ENCODE results near the gene GABARAP.

DNA sequence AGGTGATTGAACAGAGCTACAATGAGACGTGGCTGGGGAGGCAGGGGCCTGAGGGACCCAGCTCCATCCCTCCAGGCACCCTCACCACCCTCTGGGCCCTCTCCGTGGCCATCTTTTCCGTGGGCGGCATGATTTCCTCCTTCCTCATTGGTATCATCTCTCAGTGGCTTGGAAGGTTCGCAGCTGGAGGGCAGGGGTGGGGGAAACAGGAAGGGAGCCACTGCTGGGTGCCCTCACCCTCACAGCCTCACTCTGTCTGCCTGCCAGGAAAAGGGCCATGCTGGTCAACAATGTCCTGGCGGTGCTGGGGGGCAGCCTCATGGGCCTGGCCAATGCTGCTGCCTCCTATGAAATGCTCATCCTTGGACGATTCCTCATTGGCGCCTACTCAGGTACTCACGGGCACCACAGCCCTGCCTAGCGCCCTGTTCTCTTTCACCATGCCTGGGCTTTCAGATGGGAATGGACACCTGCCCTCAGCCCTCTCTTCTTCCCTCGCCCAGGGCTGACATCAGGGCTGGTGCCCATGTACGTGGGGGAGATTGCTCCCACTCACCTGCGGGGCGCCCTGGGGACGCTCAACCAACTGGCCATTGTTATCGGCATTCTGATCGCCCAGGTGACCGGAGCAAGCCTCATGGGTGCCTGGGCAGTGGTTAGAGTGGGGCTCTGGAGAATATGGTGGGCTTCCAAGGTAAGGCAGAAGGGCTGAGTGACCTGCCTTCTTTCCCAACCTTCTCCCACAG, 41.4 kb upstream of the GABARAP start:
- TF ChIP-seq POLR2AphosphoS5 (IDR thresholded peaks at IDR 0.05), result no peak
- TF ChIP-seq EP300 (conservative IDR thresholded peaks at IDR 0.05; ENCODE audit: poor library complexity, severe bottlenecking), result no peak
- TF ChIP-seq, protein P1, sequence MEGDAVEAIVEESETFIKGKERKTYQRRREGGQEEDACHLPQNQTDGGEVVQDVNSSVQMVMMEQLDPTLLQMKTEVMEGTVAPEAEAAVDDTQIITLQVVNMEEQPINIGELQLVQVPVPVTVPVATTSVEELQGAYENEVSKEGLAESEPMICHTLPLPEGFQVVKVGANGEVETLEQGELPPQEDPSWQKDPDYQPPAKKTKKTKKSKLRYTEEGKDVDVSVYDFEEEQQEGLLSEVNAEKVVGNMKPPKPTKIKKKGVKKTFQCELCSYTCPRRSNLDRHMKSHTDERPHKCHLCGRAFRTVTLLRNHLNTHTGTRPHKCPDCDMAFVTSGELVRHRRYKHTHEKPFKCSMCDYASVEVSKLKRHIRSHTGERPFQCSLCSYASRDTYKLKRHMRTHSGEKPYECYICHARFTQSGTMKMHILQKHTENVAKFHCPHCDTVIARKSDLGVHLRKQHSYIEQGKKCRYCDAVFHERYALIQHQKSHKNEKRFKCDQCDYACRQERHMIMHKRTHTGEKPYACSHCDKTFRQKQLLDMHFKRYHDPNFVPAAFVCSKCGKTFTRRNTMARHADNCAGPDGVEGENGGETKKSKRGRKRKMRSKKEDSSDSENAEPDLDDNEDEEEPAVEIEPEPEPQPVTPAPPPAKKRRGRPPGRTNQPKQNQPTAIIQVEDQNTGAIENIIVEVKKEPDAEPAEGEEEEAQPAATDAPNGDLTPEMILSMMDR (IDR thresholded peaks at IDR 0.05; ENCODE audit: poor library complexity, severe bottlenecking), result no peak
- TF ChIP-seq TAF1 (IDR thresholded peaks at IDR 0.05; ENCODE audit: low read depth), result no peak
- TF ChIP-seq EZH2 (IDR thresholded peaks at IDR 0.05; ENCODE audit: borderline replicate concordance, insufficient read depth, low read length, poor library complexity, severe bottlenecking), result no peak
- TF ChIP-seq, protein P2, sequence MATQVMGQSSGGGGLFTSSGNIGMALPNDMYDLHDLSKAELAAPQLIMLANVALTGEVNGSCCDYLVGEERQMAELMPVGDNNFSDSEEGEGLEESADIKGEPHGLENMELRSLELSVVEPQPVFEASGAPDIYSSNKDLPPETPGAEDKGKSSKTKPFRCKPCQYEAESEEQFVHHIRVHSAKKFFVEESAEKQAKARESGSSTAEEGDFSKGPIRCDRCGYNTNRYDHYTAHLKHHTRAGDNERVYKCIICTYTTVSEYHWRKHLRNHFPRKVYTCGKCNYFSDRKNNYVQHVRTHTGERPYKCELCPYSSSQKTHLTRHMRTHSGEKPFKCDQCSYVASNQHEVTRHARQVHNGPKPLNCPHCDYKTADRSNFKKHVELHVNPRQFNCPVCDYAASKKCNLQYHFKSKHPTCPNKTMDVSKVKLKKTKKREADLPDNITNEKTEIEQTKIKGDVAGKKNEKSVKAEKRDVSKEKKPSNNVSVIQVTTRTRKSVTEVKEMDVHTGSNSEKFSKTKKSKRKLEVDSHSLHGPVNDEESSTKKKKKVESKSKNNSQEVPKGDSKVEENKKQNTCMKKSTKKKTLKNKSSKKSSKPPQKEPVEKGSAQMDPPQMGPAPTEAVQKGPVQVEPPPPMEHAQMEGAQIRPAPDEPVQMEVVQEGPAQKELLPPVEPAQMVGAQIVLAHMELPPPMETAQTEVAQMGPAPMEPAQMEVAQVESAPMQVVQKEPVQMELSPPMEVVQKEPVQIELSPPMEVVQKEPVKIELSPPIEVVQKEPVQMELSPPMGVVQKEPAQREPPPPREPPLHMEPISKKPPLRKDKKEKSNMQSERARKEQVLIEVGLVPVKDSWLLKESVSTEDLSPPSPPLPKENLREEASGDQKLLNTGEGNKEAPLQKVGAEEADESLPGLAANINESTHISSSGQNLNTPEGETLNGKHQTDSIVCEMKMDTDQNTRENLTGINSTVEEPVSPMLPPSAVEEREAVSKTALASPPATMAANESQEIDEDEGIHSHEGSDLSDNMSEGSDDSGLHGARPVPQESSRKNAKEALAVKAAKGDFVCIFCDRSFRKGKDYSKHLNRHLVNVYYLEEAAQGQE (IDR thresholded peaks at IDR 0.05; ENCODE audit: borderline replicate concordance), result no peak
- TF ChIP-seq MXI1 (conservative IDR thresholded peaks at IDR 0.05; ENCODE audit: poor library complexity, severe bottlenecking), result no peak
- TF ChIP-seq RAD21 (conservative IDR thresholded peaks at IDR 0.05), result no peak
